T-helper 9 cell (primary cell): ENCODE results near the gene NEO1.

Source experiments
- DNase-seq: peaks from one replicate; pipeline ENCODE4 v3.0.0-alpha.2; 2020

Gene NEO1

GRCh38 chr15:73319460-73320245 is 267.4 kb downstream of the NEO1 start:
- no peak for DNase-seq

- no peak for DNase-seq
These were observed 268.4 kb downstream of the NEO1 start for GRCh38 chr15:73320619-73321180.

- DNase-seq = no peak
These were observed 269.5 kb downstream of the NEO1 start for GRCh38 chr15:73321496-73322450.

GRCh38 chr15:73322665-73323373 is 270.6 kb downstream of the NEO1 start:
- no peak for DNase-seq

GRCh38 chr15:73323374-73323955 is 271.2 kb downstream of the NEO1 start:
- no peak for DNase-seq

GRCh38 chr15:73323956-73324355 is 271.7 kb downstream of the NEO1 start:
- DNase-seq = no peak

GRCh38 chr15:73324496-73325170 is 272.4 kb downstream of the NEO1 start:
- no peak for DNase-seq

- DNase-seq = no peak
These were observed 273.1 kb downstream of the NEO1 start for GRCh38 chr15:73325191-73325861.

- DNase-seq = no peak
These were observed 273.9 kb downstream of the NEO1 start for GRCh38 chr15:73326157-73326556.

GRCh38 chr15:73328149-73328820 is 276.0 kb downstream of the NEO1 start:
- DNase-seq = no peak

- DNase-seq = no peak
These were observed 276.7 kb downstream of the NEO1 start for GRCh38 chr15:73328981-73329380.

- DNase-seq = no peak
These were observed 277.4 kb downstream of the NEO1 start for GRCh38 chr15:73329501-73330200.

- no peak for DNase-seq
These were observed 278.2 kb downstream of the NEO1 start for GRCh38 chr15:73330206-73331051.

GRCh38 chr15:73331501-73331900 is 279.2 kb downstream of the NEO1 start:
- no peak for DNase-seq

GRCh38 chr15:73331991-73332925 is 280.0 kb downstream of the NEO1 start:
- no peak for DNase-seq

GRCh38 chr15:73333001-73333400 is 280.7 kb downstream of the NEO1 start:
- DNase-seq = no peak

- no peak for DNase-seq
These were observed 281.8 kb downstream of the NEO1 start for GRCh38 chr15:73334086-73334485.

GRCh38 chr15:73335026-73335425 is 282.8 kb downstream of the NEO1 start:
- DNase-seq = no peak
